H9 (cell line): ENCODE results near the gene MAP4K1. TPM values are rescaled to one million over a fixed set of nuclear protein-coding genes. Genes with fewer than 3 reads are reported as not detected.

Experiments
- DNase-seq: peaks from one replicate; pipeline ENCODE4 v3.0.0-alpha.2; 2017
- H2AFZ ChIP-seq: one replicate; pipeline ENCODE4 v1.6.1; 2013; ENCODE audit warnings: mild to moderate bottlenecking, low read length, control low read depth, moderate library complexity
- H2AK5ac ChIP-seq: 2 replicates; pipeline ENCODE4 v1.6.1; 2013; ENCODE audit warnings: low read length, control low read depth, mixed read lengths; ENCODE audit not compliant: insufficient read length
- H2BK120ac ChIP-seq: one replicate; pipeline ENCODE4 v1.6.1; 2013; ENCODE audit warnings: low read depth, mild to moderate bottlenecking, low read length, control low read depth, inconsistent platforms; ENCODE audit not compliant: poor library complexity, severe bottlenecking
- H2BK12ac ChIP-seq: 2 replicates; pipeline ENCODE4 v1.6.1; 2013; ENCODE audit warnings: low read length, control low read depth, mixed read lengths, low read depth; ENCODE audit not compliant: insufficient read length
- H2BK15ac ChIP-seq: 2 replicates; pipeline ENCODE4 v1.6.1; 2013; ENCODE audit warnings: low read depth, low read length, control low read depth
- H2BK20ac ChIP-seq: one replicate; pipeline ENCODE4 v1.6.1; 2013; ENCODE audit warnings: low read depth, mild to moderate bottlenecking, low read length, control low read depth, inconsistent platforms; ENCODE audit not compliant: poor library complexity, severe bottlenecking
- H2BK5ac ChIP-seq: 2 replicates; pipeline ENCODE4 v1.6.1; 2013; ENCODE audit warnings: low read length, control low read depth, mixed read lengths; ENCODE audit not compliant: insufficient read length
- H3K14ac ChIP-seq: 2 replicates; pipeline ENCODE4 v1.6.1; 2013; ENCODE audit warnings: low read length, control low read depth; ENCODE audit not compliant: insufficient read depth
- H3K18ac ChIP-seq: 2 replicates; pipeline ENCODE4 v1.6.1; 2013; ENCODE audit warnings: low read depth, mild to moderate bottlenecking, mixed read lengths, low read length, control low read depth; ENCODE audit not compliant: insufficient read length
- H3K23ac ChIP-seq: 2 replicates; pipeline ENCODE4 v1.6.1; 2013; ENCODE audit warnings: low read length, control low read depth, mixed read lengths, low read depth; ENCODE audit not compliant: insufficient read length
- H3K23me2 ChIP-seq: 2 replicates; pipeline ENCODE4 v1.6.1; 2013; ENCODE audit warnings: low read depth, mild to moderate bottlenecking, mixed read lengths, low read length, control low read depth; ENCODE audit not compliant: insufficient read length, poor library complexity, severe bottlenecking
- H3K27ac ChIP-seq: 2 replicates; pipeline ENCODE4 v1.5.1; 2013; ENCODE audit warnings: low read length, control low read depth, mixed read lengths, low read depth; ENCODE audit not compliant: insufficient read length
- H3K27me3 ChIP-seq: 2 replicates; pipeline ENCODE4 v1.6.1; 2013; ENCODE audit warnings: low read length, control low read depth, inconsistent platforms; ENCODE audit not compliant: insufficient read depth
- H3K4ac ChIP-seq: 2 replicates; pipeline ENCODE4 v1.6.1; 2013; ENCODE audit warnings: low read depth, mild to moderate bottlenecking, control low read depth, inconsistent platforms, low read length, moderate library complexity
- H3K4me1 ChIP-seq: 2 replicates; pipeline ENCODE4 v1.6.1; 2013; ENCODE audit warnings: low read length, control low read depth, inconsistent platforms; ENCODE audit not compliant: insufficient read depth
- H3K4me2 ChIP-seq: 2 replicates; pipeline ENCODE4 v1.6.1; 2013; ENCODE audit warnings: low read length, control low read depth, mixed read lengths; ENCODE audit not compliant: insufficient read length, insufficient read depth
- H3K56ac ChIP-seq: 2 replicates; pipeline ENCODE4 v1.6.1; 2013; ENCODE audit warnings: low read depth, mild to moderate bottlenecking, mixed read lengths, low read length, control low read depth; ENCODE audit not compliant: insufficient read length
- H3K79me1 ChIP-seq: 2 replicates; pipeline ENCODE4 v1.6.1; 2013; ENCODE audit warnings: low read depth, mild to moderate bottlenecking, moderate library complexity, low read length, control low read depth, inconsistent platforms; ENCODE audit not compliant: insufficient read depth, poor library complexity, severe bottlenecking
- H3K79me2 ChIP-seq: 2 replicates; pipeline ENCODE4 v1.6.1; 2013; ENCODE audit warnings: low read length, control low read depth, inconsistent platforms; ENCODE audit not compliant: insufficient read depth
- H3K9ac ChIP-seq: 2 replicates; pipeline ENCODE4 v1.6.1; 2013; ENCODE audit warnings: low read length, control low read depth, mixed read lengths; ENCODE audit not compliant: insufficient read length; ENCODE audit errors: extremely low read depth
- H3K9me3 ChIP-seq: one replicate; pipeline ENCODE4 v1.6.1; 2013; ENCODE audit warnings: low read depth, low read length, inconsistent platforms; ENCODE audit not compliant: control insufficient read depth
- H3T11ph ChIP-seq: one replicate; pipeline ENCODE4 v1.6.1; 2013; ENCODE audit warnings: mild to moderate bottlenecking, low read length, control low read depth, inconsistent platforms
- H4K20me1 ChIP-seq: one replicate; pipeline ENCODE4 v1.6.1; 2013; ENCODE audit not compliant: control insufficient read depth, insufficient read length, insufficient read depth
- H4K5ac ChIP-seq: 2 replicates; pipeline ENCODE4 v1.6.1; 2013; ENCODE audit warnings: low read depth, mild to moderate bottlenecking, mixed read lengths, low read length, control low read depth; ENCODE audit not compliant: insufficient read length
- H4K8ac ChIP-seq: replicated peaks from 2 replicates; pipeline ENCODE4 v1.6.1; 2013; ENCODE audit warnings: low read length, control low read depth, mixed read lengths, low read depth; ENCODE audit not compliant: insufficient read length
- H4K91ac ChIP-seq: 2 replicates; pipeline ENCODE4 v1.6.1; 2013; ENCODE audit warnings: low read depth, mild to moderate bottlenecking, moderate library complexity, mixed read lengths, low read length, control low read depth; ENCODE audit not compliant: insufficient read length
- H3K27ac Mint-ChIP-seq, 3 experiments: 2 replicates in 2 of 3; 3 replicates in 1 of 3; pipeline ENCODE4 v1.8.0; 2020 to 2021; ENCODE audit warnings: mixed read lengths in 3 of 3, mild to moderate bottlenecking in 1 of 3, moderate library complexity in 1 of 3
- H3K27me3 Mint-ChIP-seq: 2 replicates; pipeline ENCODE4 v1.8.0; 2021; ENCODE audit warnings: low read depth, mild to moderate bottlenecking, moderate library complexity, mixed read lengths
- H3K36me3 Mint-ChIP-seq, 3 experiments: 2 replicates in 2 of 3; 3 replicates in 1 of 3; pipeline ENCODE4 v1.8.0; 2020 to 2021; ENCODE audit warnings: low read depth in 3 of 3, mixed read lengths in 3 of 3; ENCODE audit not compliant: insufficient read depth in 1 of 3
- H3K4me1 Mint-ChIP-seq, 2 experiments: 2 replicates each; pipeline ENCODE4 v1.8.0; 2020; ENCODE audit warnings: mixed read lengths in 2 of 2
- H3K4me3 Mint-ChIP-seq, 2 experiments: 2 replicates in 1 of 2; 3 replicates in 1 of 2; pipeline ENCODE4 v1.8.0; 2020 to 2021; ENCODE audit warnings: mild to moderate bottlenecking in 2 of 2, mixed read lengths in 2 of 2, moderate library complexity in 1 of 2
- H3K9me3 Mint-ChIP-seq, 2 experiments: 2 replicates in 1 of 2; 3 replicates in 1 of 2; pipeline ENCODE4 v1.8.0; 2020; ENCODE audit warnings: mild to moderate bottlenecking in 2 of 2, mixed read lengths in 2 of 2, moderate library complexity in 1 of 2
- WGBS: extraction: QIAGEN DNeasy Blood & Tissue Kit; methylation state at CpG from one replicate; pipeline ENCODE4 v1.1.7; 2013; ENCODE audit warnings: missing lambda C conversion rate, low lambda C conversion rate, mixed read lengths; ENCODE audit not compliant: insufficient read length; ENCODE audit errors: extremely low coverage; 5-methylcytosine and 5-hydroxymethylcytosine counted together
- total RNA-seq: library from RNA; stranded (reverse); gene quantifications from 2 replicates; pipeline ENCODE4 v1.2.1, GENCODE V29; 2021
- TF ChIP-seq, protein P1 (sequence below): fragments of 200-600 bp; sonication (generic); conservative IDR thresholded peaks from 3 replicates; pipeline ENCODE4 v1.8.0; 2021; ENCODE audit warnings: antibody characterized with exemption, mild to moderate bottlenecking

The MAP4K1 gene
- total RNA-seq, 1 experiment from 2014 or later = 31.1 TPM

DNA sequence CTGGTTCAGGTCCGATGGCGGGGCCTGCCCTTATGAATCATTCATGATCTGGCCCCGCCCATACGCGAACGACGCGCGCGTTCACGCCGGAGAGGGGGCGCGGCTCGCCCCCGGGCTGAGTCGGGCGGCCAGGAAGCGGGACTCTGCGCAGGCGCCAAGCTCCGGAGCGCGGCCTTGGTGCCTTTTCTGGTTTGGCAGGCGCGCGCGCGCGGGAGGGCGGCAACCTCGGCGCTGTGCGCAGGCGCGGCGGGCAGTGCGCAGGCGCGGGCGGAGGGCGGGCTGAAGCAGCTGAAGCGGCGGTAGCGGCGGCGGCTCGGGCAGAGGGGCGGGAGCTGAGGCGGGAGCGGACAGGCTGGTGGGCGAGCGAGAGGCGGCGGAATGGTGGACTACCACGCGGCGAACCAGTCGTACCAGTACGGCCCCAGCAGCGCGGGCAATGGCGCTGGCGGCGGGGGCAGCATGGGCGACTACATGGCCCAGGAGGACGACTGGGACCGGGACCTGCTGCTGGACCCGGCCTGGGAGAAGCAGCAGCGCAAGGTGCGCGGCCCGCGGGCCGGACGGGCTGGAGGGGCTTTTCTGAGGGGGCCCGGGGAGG lies 29.7 kb upstream of the MAP4K1 start, which contains the start of gene ACTN4:
Gene ACTN4 (plus strand): TSS at position 282 of the 598 bp plus-strand sequence. CDS start 97 bp downstream, at position 379.
- Mint-ChIP-seq H3K27me3 (no peaks in the 10 kb centered on the region; the same call in 1 of the 2 replicates), H3K36me3 (peaks cover 0 to 4% (median 4%) of the 10 kb centered on the region in 3 experiments; a peak in 2 of 7 replicates), H3K4me1 (peaks cover 44 to 52% of the 10 kb centered on the region in 2 experiments), H3K27ac (peak within 1 kb of the TSS; percentile 41 to 93 (median 72)), H3K9me3 (no peaks in the 10 kb centered on the region; a peak in 1 of 5 replicates), H3K4me3 (peak within 1 kb of the TSS; percentile 95 to 100)
- no peaks in the 10 kb centered on the region for H4K20me1 ChIP-seq
- H2BK5ac ChIP-seq = no peak within 1 kb of the TSS
- no peak within 1 kb of the TSS; the same call in 1 of the 2 replicates for H3K4ac ChIP-seq
- no peak within 1 kb of the TSS for H3T11ph ChIP-seq
- H4K5ac ChIP-seq = no peak within 1 kb of the TSS
- H2BK15ac ChIP-seq = no peak within 1 kb of the TSS
- peak within 1 kb of the TSS; percentile 90 for H3K18ac ChIP-seq
- peak within 1 kb of the TSS; percentile 93 for H3K4me2 ChIP-seq
- H3K9ac ChIP-seq = peak within 1 kb of the TSS; percentile 83
- no peak within 1 kb of the TSS for H4K8ac ChIP-seq
- H3K27me3 ChIP-seq = no peaks in the 10 kb centered on the region
- H2AK5ac ChIP-seq = no peak within 1 kb of the TSS
- DNase-seq = peak; percentile 99
- TF ChIP-seq, protein P1, sequence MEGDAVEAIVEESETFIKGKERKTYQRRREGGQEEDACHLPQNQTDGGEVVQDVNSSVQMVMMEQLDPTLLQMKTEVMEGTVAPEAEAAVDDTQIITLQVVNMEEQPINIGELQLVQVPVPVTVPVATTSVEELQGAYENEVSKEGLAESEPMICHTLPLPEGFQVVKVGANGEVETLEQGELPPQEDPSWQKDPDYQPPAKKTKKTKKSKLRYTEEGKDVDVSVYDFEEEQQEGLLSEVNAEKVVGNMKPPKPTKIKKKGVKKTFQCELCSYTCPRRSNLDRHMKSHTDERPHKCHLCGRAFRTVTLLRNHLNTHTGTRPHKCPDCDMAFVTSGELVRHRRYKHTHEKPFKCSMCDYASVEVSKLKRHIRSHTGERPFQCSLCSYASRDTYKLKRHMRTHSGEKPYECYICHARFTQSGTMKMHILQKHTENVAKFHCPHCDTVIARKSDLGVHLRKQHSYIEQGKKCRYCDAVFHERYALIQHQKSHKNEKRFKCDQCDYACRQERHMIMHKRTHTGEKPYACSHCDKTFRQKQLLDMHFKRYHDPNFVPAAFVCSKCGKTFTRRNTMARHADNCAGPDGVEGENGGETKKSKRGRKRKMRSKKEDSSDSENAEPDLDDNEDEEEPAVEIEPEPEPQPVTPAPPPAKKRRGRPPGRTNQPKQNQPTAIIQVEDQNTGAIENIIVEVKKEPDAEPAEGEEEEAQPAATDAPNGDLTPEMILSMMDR = no peak
- H3K79me1 ChIP-seq = peaks cover 3% of the 10 kb centered on the region
- no peak within 1 kb of the TSS for H2BK20ac ChIP-seq
- H2AFZ ChIP-seq = no peak within 1 kb of the TSS
- no peak within 1 kb of the TSS for H3K27ac ChIP-seq
- H3K14ac ChIP-seq = peak within 1 kb of the TSS; percentile 89
- no peak within 1 kb of the TSS for H4K91ac ChIP-seq
- peaks cover 44% of the 10 kb centered on the region for H3K79me2 ChIP-seq
- H3K56ac ChIP-seq = no peak within 1 kb of the TSS
- no peak within 1 kb of the TSS for H2BK12ac ChIP-seq
- no CpG with 5 or more reads among the region's 77 CpGs for WGBS
- no peak within 1 kb of the TSS for H3K23ac ChIP-seq
- H2BK120ac ChIP-seq = peak within 1 kb of the TSS; percentile 80
- no peaks in the 10 kb centered on the region for H3K9me3 ChIP-seq
- H3K23me2 ChIP-seq = peaks cover 18% of the 10 kb centered on the region
- H3K4me1 ChIP-seq = peaks cover 7% of the 10 kb centered on the region; the same call in 1 of the 2 replicates
